Mucosa of stomach (tissue), 1 donor: Measurements from ENCODE around the gene FMO5.

ENCODE experiments used
- H3K27me3 ChIP-seq: one replicate; pipeline ENCODE4 v1.7.0; 2013; ENCODE audit warnings: mild to moderate bottlenecking, low read length; ENCODE audit not compliant: control insufficient read depth, insufficient read depth
- H3K36me3 ChIP-seq: one replicate; pipeline ENCODE4 v1.7.0; 2013; ENCODE audit warnings: low read length; ENCODE audit not compliant: control insufficient read depth, insufficient read depth
- H3K4me1 ChIP-seq: one replicate; pipeline ENCODE4 v1.7.0; 2013; ENCODE audit warnings: mild to moderate bottlenecking, low read length; ENCODE audit not compliant: control insufficient read depth, insufficient read depth
- H3K4me3 ChIP-seq: one replicate; pipeline ENCODE4 v1.7.0; 2013; ENCODE audit warnings: low read length
- H3K9ac ChIP-seq: one replicate; pipeline ENCODE4 v1.7.0; 2013; ENCODE audit warnings: mild to moderate bottlenecking, low read length, moderate library complexity
- H3K9me3 ChIP-seq: one replicate; pipeline ENCODE4 v1.7.0; 2013; ENCODE audit warnings: mild to moderate bottlenecking, low read length, moderate library complexity; ENCODE audit not compliant: control insufficient read depth
- donor health status: Pancreatic carcinoma.

FMO5 gene, protein sequence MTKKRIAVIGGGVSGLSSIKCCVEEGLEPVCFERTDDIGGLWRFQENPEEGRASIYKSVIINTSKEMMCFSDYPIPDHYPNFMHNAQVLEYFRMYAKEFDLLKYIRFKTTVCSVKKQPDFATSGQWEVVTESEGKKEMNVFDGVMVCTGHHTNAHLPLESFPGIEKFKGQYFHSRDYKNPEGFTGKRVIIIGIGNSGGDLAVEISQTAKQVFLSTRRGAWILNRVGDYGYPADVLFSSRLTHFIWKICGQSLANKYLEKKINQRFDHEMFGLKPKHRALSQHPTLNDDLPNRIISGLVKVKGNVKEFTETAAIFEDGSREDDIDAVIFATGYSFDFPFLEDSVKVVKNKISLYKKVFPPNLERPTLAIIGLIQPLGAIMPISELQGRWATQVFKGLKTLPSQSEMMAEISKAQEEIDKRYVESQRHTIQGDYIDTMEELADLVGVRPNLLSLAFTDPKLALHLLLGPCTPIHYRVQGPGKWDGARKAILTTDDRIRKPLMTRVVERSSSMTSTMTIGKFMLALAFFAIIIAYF

GRCh38 chr1:147225193-147225730 lies at the start of gene FMO5:
Gene FMO5, minus strand, starts transcription at chr1:147225339. Its CDS starts 310 bp downstream, at chr1:147225029.
- H3K4me1 ChIP-seq, result peaks cover 15% of the 10 kb centered on the region
- H3K9me3 ChIP-seq, result no peaks in the 10 kb centered on the region
- peak within 1 kb of the TSS; percentile 75 for H3K9ac ChIP-seq
- H3K27me3 ChIP-seq, result no peaks in the 10 kb centered on the region
- H3K4me3 ChIP-seq, result peak within 1 kb of the TSS; percentile 68
- H3K36me3 ChIP-seq, result no peaks in the 10 kb centered on the region

DNA sequence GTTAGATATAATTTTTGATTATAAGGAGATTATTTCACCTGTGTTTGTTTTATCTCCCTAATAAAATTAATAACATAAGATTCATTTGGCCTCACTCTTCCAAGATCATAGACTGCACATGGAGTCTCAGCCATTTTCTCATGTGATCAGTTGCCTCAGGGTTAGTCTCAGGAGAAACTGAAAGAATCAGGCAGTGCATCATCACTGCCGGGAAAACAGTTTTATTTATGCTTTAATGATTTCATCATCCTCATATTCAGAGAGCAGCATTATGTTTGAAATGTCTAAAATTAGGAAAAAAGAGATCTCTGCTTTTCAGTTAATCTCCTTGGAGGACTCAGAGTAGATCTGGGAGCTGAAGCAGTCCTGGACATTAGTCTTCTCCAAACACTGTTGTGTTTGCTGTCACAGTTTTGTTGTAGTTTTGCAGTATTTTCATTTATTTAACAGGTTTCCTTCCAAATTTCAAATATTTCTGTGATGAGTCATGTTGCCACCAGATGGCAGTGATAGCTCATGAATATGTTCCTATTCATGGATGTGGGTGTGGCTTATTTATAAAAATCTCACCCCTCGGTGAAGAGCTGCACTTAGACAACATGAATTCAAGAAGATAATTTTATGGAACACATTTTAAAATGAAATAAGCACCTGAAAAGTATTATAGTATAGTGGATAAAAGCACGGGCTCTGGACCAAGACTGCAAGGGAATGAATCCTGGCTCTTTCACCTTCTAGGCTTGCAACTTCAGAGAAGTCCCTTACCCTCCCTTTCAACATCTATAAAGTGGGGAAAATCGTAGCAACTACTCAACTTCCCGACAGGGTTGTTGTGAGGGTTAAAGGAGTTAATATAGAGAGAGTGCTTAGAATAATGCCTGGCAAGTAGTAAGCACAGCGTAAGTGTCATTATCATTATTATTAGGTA lies 48.5 kb upstream of the FMO5 start:
- H3K4me1 ChIP-seq, result no peaks in the 10 kb centered on the region
- no peaks in the 10 kb centered on the region for H3K9me3 ChIP-seq
- H3K27me3 ChIP-seq, result no peaks in the 10 kb centered on the region
- H3K4me3 ChIP-seq, result no peak overlapping the region
- H3K9ac ChIP-seq, result no peak overlapping the region
- H3K36me3 ChIP-seq, result peaks cover 11% of the 10 kb centered on the region

GRCh38 chr1:147272042-147272441 lies 46.9 kb upstream of the FMO5 start:
- H3K36me3 ChIP-seq, result peaks cover 16% of the 10 kb centered on the region
- H3K4me1 ChIP-seq, result no peaks in the 10 kb centered on the region
- no peaks in the 10 kb centered on the region for H3K9me3 ChIP-seq
- H3K9ac ChIP-seq, result no peak overlapping the region
- H3K4me3 ChIP-seq, result no peak overlapping the region
- H3K27me3 ChIP-seq, result no peaks in the 10 kb centered on the region

- Histone ChIP-seq H3K36me3 (peaks cover 7% of the 10 kb centered on the region), H3K9me3 (no peaks in the 10 kb centered on the region), H3K4me3 (no peak overlapping the region), H3K27me3 (no peaks in the 10 kb centered on the region), H3K9ac (no peak overlapping the region), H3K4me1 (no peaks in the 10 kb centered on the region)
These were observed 45.6 kb upstream of the FMO5 start for GRCh38 chr1:147270721-147271120.

DNA sequence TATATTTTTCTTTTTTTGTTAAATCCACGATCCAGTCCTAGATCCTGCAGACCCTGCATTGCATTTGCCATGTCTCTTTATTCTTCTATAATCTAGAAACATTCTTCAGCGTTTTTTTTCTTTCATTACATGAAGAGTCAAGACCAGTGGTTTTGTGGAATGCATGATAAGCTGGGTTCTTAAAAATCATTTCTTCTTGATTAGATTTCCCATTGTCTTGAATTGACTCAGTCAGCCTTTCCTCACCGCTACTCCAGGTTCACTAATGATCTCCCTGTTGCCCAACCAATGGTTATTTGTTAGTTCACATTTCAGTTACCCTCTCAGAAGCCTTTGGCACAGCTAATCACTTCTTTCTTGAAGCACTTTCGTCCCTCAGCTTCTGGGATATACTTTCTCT lies 42.6 kb upstream of the FMO5 start:
- Histone ChIP-seq H3K9ac (no peak overlapping the region), H3K27me3 (no peaks in the 10 kb centered on the region), H3K4me3 (no peak overlapping the region), H3K36me3 (peaks cover 7% of the 10 kb centered on the region), H3K9me3 (no peaks in the 10 kb centered on the region), H3K4me1 (no peaks in the 10 kb centered on the region)

DNA sequence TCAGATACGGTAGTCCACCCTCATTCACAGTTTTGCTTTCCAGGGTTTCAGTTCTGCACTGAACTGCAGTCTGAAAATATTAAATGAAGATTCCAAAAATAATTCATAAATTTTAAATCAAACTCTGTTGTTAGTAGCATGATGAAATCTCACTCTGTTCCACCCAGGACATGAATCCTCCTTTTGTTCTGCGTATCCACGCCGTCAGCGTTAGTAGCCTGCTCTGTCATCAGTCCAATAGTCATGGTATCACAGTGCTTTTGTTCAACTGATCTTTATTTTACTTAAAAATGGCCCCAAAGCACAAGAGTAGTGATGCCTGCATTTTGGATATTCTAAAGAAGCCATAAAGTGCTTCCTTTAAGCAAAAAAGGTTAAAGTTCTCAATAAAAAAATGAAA lies 41.2 kb upstream of the FMO5 start:
- Histone ChIP-seq H3K9me3 (no peaks in the 10 kb centered on the region), H3K4me3 (no peak overlapping the region), H3K4me1 (no peaks in the 10 kb centered on the region), H3K27me3 (no peaks in the 10 kb centered on the region), H3K36me3 (peaks cover 7% of the 10 kb centered on the region), H3K9ac (no peak overlapping the region)

DNA sequence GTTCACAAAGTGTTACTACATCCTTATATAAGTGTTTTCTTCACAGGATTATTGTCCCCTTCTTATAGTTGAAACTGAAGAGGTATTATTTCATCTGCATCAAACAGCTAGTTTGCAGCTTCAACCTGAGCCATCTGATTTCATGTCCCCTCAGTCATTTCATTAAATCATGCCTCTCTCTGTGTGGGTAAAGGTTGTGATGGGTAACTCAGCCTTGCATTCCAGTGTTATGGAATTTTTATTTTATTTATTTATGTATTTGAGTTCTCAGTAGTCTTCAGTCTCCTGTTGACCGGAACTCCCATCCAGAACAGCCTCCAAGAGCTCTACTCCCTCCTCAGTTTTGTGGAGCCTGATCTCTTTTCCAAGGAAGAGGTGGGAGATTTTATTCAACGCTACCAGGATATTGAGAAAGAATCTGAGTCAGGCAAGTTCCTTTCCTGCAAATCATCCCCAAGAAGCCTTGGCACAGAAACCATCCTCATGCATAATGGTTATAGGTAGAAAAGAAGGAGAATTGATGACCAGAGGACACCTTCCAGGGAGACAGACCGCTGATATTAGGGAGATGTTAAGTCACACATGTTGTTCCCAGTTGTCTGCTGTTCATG lies 39.1 kb upstream of the FMO5 start:
- Histone ChIP-seq H3K36me3 (peaks cover 7% of the 10 kb centered on the region), H3K4me1 (no peaks in the 10 kb centered on the region), H3K27me3 (no peaks in the 10 kb centered on the region), H3K4me3 (no peak overlapping the region), H3K9ac (no peak overlapping the region), H3K9me3 (no peaks in the 10 kb centered on the region)

GRCh38 chr1:147260956-147261355 lies 35.8 kb upstream of the FMO5 start:
- no peak overlapping the region for H3K9ac ChIP-seq
- H3K9me3 ChIP-seq, result no peaks in the 10 kb centered on the region
- H3K36me3 ChIP-seq, result no peaks in the 10 kb centered on the region
- no peaks in the 10 kb centered on the region for H3K4me1 ChIP-seq
- no peaks in the 10 kb centered on the region for H3K27me3 ChIP-seq
- no peak overlapping the region for H3K4me3 ChIP-seq

DNA sequence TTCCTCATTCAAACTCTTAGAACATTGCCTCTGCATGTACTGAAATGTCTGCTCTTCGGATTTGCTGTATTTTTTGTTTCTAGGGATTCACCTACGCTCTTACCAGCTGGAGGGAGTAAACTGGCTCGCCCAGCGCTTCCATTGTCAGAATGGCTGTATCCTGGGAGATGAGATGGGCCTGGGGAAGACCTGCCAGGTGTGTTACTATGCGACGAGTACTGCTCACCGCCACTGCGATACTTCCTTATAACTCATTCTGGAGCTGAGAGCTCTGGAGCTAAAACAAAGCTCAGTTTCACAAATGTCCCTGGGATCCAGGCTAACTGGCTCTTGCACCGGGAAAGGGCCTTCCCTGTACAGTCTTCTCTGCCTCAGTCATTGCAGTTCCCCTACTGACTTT lies 27.4 kb upstream of the FMO5 start:
- no peaks in the 10 kb centered on the region for H3K36me3 ChIP-seq
- H3K27me3 ChIP-seq, result no peaks in the 10 kb centered on the region
- peaks cover under 1% of the 10 kb centered on the region for H3K4me1 ChIP-seq
- no peaks in the 10 kb centered on the region for H3K9me3 ChIP-seq
- H3K9ac ChIP-seq, result no peak overlapping the region
- no peak overlapping the region for H3K4me3 ChIP-seq

- Histone ChIP-seq H3K36me3 (no peaks in the 10 kb centered on the region), H3K4me3 (no peak overlapping the region), H3K27me3 (no peaks in the 10 kb centered on the region), H3K9me3 (no peaks in the 10 kb centered on the region), H3K9ac (no peak overlapping the region), H3K4me1 (peaks cover 7% of the 10 kb centered on the region)
These were observed 22.6 kb upstream of the FMO5 start for GRCh38 chr1:147247656-147248238.

DNA sequence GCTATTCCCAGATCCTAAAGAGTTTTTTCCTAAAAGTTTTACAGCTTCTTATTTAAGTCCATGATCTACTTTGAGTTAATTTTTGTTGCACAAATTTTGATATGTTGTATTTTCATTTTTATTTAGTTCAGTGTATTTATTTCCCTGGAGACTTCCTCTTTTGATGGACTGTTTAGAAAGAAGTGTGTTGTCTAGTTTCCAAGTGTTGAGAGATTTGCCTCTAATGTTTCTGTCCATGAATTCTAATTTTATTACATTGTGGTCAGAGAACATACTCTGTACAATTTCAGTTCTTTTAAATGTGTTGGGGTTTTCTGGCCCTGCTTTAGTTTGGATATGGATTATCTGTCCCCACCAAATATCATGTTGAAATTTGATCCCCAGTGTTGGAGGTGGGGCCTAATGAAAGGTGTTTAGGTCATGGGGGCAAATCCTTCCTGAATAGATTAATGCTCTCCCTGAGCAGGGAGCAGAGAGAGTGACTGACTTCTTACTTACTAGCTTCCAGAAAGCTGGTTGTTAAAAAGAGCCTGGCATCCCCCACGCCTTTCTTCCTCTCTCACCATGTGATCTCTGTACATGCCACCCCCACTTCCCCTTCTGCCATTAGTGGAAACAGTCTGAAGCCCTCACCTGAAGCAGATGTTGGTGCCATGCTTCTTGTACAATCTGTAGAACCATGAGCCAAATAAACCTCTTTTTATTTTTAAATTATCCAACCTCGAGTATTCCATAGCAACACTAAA lies 21.9 kb upstream of the FMO5 start:
- Histone ChIP-seq H3K27me3 (no peaks in the 10 kb centered on the region), H3K4me3 (no peak overlapping the region), H3K36me3 (no peaks in the 10 kb centered on the region), H3K4me1 (peaks cover 10% of the 10 kb centered on the region), H3K9ac (no peak overlapping the region), H3K9me3 (no peaks in the 10 kb centered on the region)
